NCI-H524 treated with DMSO at 0.1 percent for 48 hours (cell line): ENCODE measurements around the gene MRPL11.

ENCODE experiments used
- DNase-seq: peaks from one replicate; lab custom pipeline; 2025; lab: John Stamatoyannopoulos, UW

The MRPL11 gene

DNA sequence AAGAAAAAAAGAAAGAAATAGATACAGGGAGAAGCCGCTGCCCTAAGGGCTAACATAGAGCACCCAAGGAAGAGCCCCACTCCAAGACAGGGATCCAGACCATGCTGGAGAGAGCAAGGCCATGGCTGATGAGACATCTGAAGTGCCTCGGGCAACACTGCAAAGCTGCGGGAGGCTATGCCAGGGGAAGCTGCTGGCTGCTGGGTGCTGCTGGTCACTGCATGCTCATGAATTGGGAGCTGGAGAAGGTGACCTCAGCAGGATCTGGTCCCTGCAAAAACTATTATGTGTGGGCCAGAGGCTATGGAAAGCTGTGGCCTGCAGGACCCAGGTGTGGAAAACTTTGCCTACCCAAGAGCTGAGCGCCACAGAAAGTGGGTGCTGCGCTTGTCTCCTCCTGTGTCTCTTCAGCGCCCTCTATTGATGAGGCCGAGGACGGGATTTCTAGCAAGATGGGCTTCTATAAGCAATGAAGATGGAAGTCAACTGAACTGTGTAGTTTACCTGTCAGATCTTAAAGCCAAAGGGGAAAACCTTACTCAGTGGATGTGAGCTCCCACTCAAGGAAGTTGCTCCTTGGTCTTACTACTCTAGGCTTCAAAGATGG is 49.8 kb downstream of the MRPL11 start:
- DNase-seq = peak; percentile 5

DNA sequence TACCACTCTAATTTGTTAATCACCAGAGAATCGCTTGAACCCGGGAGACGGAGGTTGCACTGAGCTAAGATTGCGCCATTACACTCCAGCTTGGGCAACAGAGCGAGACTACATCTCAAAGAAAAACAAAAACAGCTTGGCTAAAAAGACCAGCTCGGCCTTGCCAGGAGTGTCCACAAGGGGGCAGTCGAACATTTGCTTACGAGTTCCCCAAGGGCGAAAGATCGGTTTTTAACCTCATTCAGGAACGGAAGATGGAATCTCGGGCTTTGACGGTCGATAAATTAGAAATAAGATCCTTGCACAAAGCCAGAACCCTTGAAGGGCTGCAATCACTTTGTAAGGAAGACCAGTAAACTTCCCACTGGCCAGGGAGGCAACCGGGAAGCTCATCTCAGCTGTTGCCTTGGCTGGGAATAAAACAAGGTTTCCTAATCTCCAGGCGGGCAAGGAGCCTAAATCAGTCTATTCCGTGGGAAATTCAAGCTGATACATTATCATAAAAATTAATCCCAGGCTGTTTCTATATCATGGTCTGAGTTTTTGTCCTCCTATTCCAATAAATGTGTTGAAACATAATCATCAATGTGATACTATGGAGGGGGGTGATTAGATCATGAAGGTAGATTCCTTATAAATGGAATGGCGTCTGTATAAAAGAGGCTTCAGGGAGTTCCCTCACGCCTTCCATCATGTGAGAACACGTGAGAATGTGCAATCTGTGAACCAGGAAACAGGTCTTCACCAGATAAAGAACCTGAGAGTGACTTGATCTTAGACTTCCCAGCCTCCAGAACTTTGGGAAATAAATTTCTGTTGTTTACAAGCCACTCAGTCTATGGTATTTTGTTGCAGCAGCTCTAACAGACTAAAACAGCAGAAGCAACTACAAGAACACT is 52.2 kb downstream of the MRPL11 start:
- DNase-seq = peak; percentile 16
